Rectal smooth muscle tissue (tissue), 1 donor: Measurements from ENCODE around the gene GPR87.
A peak's percentile ranks its signal among the peaks of the same experiment; 100 is the strongest.

Experiments
- H3K27ac ChIP-seq: one replicate; pipeline ENCODE4 v1.7.0; 2013; ENCODE audit warnings: low read depth, low read length, inconsistent platforms
- H3K27me3 ChIP-seq: one replicate; pipeline ENCODE4 v1.7.0; 2013; ENCODE audit warnings: low read length; ENCODE audit not compliant: control insufficient read depth, insufficient read depth
- H3K36me3 ChIP-seq: one replicate; pipeline ENCODE4 v1.7.0; 2013; ENCODE audit warnings: low read length; ENCODE audit not compliant: control insufficient read depth, insufficient read depth
- H3K4me1 ChIP-seq: one replicate; pipeline ENCODE4 v1.7.0; 2013; ENCODE audit warnings: low read length; ENCODE audit not compliant: control insufficient read depth, insufficient read depth
- H3K4me3 ChIP-seq: one replicate; pipeline ENCODE4 v1.7.0; 2013; ENCODE audit warnings: low read length
- H3K9ac ChIP-seq: one replicate; pipeline ENCODE4 v1.7.0; 2013; ENCODE audit warnings: low read length

The GPR87 gene

DNA sequence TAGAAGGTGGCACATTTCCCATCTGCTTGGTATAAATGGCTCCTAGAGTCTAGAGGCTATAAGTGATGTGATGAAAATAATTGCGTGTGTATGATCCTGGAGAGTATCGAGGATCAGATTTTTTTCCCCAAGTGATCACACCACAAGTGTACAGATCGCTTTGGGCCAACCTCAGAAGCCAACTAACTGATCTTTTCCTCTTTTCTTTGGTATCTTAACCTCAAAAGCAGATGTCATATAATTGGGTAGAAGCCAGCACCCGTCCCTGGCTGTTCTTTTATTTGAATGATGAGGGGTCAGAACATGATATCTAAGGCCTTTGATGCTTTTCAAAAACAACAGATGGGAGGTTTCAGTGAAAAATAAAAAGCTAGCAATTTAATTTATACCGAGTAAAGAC is 41.5 kb downstream of the GPR87 start:
- H3K27ac ChIP-seq = no peak overlapping the region
- H3K36me3 ChIP-seq = no peaks in the 10 kb centered on the region
- no peaks in the 10 kb centered on the region for H3K27me3 ChIP-seq
- peaks cover 11% of the 10 kb centered on the region for H3K4me1 ChIP-seq
- no peak overlapping the region for H3K9ac ChIP-seq
- H3K4me3 ChIP-seq = no peak overlapping the region

DNA sequence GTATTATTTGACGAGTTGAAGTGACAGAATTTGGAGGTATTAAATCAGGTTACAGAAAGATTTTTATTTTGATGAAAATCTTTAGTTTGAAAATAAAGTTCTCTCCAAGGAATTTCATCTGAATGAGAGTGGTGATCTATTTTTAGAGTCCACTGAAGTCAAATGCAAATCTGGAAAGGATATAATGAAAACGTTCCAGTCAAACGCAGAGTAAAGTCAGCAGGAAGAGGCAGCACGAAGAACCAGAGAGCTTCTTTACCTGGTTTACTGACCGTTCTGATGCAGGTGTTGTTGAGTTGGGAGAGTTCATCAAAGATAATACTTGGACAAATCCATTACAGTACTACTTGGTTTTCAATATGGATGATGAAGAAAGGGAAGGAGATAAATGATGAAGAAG is 47.0 kb downstream of the GPR87 start:
- H3K36me3 ChIP-seq = no peaks in the 10 kb centered on the region
- H3K9ac ChIP-seq = no peak overlapping the region
- no peaks in the 10 kb centered on the region for H3K27me3 ChIP-seq
- H3K4me1 ChIP-seq = peaks cover 40% of the 10 kb centered on the region
- H3K27ac ChIP-seq = peak overlapping the region; percentile 38
- no peak overlapping the region for H3K4me3 ChIP-seq

DNA sequence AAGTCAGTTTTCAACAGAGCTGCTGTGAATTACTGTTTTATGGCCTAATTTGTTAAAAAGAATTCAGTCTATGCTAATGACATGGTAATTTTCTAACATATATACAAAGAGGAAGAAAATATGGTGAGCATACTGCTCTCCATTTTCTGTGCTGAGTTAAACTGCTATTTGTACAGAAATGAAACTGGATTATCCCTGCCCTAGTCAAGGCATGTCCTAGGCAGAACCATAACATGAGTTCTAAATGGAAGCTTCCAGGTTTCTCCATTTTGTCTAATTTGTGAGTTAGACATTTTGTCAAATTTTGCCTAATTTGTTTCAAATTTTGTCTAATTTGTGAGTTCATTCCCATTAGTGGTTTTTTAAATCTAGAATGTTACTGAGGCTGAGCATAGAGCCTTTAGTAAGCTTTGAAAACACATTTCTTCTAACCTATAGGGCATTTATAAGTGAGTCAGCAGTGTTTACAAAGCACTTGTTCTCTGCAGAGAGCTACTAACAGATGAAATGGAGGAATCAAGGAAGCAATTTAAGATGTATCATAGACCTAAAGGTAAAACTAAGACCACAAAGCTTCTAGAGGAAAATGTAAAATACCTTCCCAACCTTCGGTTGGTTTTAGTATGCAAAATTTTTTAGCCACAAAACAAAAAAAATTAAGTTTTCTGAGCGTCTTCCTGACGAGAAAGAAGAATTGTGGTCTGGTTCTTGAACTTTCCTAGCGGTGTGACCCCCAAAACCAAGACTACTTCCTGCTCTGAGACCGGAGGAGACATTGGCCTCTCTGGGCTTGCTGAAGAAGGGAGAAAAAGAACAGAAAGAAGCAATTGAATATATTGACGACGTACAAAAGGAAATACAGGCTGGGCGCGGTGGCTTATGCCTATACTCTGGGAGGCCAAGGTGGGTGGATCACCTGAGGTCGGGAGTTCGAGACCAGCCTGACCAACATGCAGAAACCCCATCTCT is 48.1 kb downstream of the GPR87 start:
- peak overlapping the region; percentile 8 for H3K27ac ChIP-seq
- H3K4me1 ChIP-seq = peaks cover 45% of the 10 kb centered on the region
- no peak overlapping the region for H3K4me3 ChIP-seq
- H3K27me3 ChIP-seq = no peaks in the 10 kb centered on the region
- no peaks in the 10 kb centered on the region for H3K36me3 ChIP-seq
- no peak overlapping the region for H3K9ac ChIP-seq

DNA sequence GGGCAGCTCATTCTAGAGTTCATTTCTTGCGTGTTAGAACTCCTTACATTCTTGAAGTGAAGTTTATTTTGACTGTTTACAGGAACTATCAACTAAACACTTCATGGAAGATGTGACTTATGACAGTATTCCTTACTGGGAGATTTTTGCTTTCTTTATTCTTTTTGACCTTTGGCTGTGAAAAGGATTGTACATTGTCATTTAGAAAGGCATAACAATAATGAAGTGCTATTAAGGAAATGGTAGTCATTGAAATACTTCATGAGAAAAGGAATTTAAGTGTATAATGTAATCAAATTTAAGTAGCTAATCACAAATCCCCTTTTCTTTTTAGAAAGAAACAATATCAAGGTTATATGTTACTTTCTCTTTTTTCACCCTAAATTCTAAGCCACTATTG is 49.6 kb downstream of the GPR87 start:
- Histone ChIP-seq H3K4me1 (peaks cover 45% of the 10 kb centered on the region), H3K27me3 (no peaks in the 10 kb centered on the region), H3K27ac (peak overlapping the region; percentile 79), H3K9ac (no peak overlapping the region), H3K36me3 (no peaks in the 10 kb centered on the region), H3K4me3 (no peak overlapping the region)

DNA sequence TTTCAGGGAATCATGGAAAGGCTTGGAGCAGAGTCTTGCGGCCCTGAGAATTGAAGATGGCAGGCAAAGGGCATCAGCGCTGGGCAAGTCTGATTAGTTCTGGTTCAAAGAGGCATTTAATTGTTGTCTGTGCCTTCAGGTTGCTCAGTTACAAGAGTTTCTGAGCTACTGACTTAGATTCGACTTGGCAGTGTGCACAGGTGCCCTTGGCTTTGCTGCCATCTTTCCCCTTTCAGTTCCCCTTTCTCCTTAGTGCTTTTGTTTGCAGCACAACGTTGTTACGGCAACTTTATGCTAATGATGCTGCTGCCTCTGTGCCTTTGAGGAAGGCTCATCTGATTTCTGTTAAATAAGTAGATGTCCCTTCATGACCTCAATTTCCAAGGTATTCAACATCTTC is 50.8 kb downstream of the GPR87 start:
- no peak overlapping the region for H3K4me3 ChIP-seq
- no peaks in the 10 kb centered on the region for H3K27me3 ChIP-seq
- H3K9ac ChIP-seq = no peak overlapping the region
- no peaks in the 10 kb centered on the region for H3K36me3 ChIP-seq
- peak overlapping the region; percentile 79 for H3K27ac ChIP-seq
- peaks cover 43% of the 10 kb centered on the region for H3K4me1 ChIP-seq

DNA sequence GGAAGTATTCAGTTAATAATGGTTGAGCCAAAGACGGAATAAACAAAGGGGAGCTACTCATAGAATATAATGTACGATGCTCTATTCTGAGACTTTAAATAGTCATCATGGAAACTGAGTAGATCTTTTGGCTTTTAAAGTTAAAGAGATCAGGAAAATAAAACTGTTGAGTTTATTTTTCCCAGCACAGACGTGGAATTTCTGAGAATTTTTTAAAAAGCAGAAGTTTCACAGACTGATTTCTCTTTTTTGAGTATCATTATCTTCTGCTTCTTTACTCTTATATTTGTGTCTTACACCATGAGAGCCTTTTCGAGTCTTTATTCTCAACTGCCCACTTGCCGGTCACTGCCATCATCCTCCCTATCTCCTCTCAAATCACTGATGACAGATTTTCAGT is 51.5 kb downstream of the GPR87 start:
- H3K9ac ChIP-seq = no peak overlapping the region
- H3K36me3 ChIP-seq = no peaks in the 10 kb centered on the region
- peaks cover 39% of the 10 kb centered on the region for H3K4me1 ChIP-seq
- no peaks in the 10 kb centered on the region for H3K27me3 ChIP-seq
- no peak overlapping the region for H3K4me3 ChIP-seq
- peak overlapping the region; percentile 79 for H3K27ac ChIP-seq

DNA sequence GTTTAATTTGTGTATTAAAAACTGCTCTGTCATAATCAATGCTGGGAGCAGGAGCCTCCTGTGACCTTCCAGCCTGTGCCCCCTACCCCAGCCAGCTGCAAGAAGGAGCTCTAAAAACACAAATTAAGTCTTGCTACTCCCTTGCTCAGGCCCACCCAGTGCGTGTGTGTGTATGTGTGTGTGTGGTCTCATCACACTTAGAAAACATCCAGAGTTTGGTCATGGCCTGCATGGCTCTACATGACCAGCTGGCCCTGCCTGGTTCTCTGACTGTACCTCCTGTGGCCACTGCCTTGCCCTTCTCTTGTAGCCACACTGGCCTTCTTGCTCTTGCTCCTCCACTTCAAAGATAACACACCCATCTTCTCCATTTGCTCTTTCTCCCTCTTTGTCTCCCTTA is 52.0 kb downstream of the GPR87 start:
- peak overlapping the region; percentile 79 for H3K27ac ChIP-seq

DNA sequence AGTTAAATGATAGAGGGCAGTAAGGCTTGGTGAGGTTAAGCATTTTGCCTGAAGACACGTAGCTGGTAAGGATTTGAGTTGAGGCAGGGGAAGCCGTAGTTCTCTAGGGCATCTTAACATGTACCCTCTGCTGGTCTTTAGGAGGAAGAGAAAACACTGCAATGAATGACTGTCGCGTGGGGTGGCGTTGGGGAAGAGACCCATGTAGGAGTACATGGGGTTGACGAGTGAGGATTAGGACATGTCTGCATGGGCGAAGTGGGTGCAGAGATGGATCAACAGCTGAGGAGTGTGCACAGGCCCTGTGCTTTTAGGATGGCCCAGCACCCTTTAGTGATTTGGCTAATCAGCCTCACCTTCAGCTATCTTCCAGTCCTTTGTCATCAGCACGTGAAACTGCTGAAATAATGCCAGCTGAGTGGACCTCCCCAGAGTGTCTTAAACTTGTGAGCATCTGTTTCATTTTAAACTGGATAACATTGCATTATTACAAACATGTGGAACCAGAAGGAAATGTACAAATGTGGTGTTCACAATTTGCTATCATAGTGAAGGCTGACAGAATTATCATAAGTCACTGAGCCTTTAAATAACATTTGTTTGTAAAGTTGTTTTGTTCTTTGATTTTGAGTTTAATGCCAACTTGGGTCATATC is 53.6 kb downstream of the GPR87 start:
- Histone ChIP-seq H3K27me3 (no peaks in the 10 kb centered on the region), H3K9ac (no peak overlapping the region), H3K4me1 (peaks cover 46% of the 10 kb centered on the region), H3K27ac (peak overlapping the region; percentile 15), H3K4me3 (no peak overlapping the region), H3K36me3 (no peaks in the 10 kb centered on the region)

More for the DNA sequence above, 52.0 kb downstream of the GPR87 start:
- Histone ChIP-seq H3K4me1 (peaks cover 35% of the 10 kb centered on the region), H3K36me3 (no peaks in the 10 kb centered on the region), H3K27me3 (no peaks in the 10 kb centered on the region), H3K4me3 (no peak overlapping the region), H3K9ac (no peak overlapping the region)

DNA sequence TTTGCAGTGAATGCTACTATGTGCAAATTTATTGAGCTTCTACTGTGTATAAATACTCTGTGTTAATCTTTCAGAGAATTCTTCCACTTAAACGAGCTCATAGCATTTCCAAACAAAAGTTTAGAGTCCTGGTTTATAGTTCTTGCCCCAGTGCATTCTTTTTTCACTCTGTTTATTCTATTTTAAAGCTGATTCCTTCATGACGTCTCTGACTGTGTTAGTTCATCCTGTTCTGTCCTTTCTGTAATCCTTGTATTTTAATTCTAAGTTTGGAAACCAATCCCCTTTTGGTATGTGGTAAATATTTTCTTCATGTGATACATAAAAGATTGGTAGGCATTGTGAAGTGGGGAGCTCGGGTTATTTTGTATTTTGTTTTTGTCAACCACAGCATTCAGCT is 57.0 kb downstream of the GPR87 start:
- H3K27me3 ChIP-seq = no peaks in the 10 kb centered on the region
- peaks cover 40% of the 10 kb centered on the region for H3K4me1 ChIP-seq
- H3K9ac ChIP-seq = no peak overlapping the region
- no peaks in the 10 kb centered on the region for H3K36me3 ChIP-seq
- H3K4me3 ChIP-seq = no peak overlapping the region
- peak overlapping the region; percentile 78 for H3K27ac ChIP-seq

DNA sequence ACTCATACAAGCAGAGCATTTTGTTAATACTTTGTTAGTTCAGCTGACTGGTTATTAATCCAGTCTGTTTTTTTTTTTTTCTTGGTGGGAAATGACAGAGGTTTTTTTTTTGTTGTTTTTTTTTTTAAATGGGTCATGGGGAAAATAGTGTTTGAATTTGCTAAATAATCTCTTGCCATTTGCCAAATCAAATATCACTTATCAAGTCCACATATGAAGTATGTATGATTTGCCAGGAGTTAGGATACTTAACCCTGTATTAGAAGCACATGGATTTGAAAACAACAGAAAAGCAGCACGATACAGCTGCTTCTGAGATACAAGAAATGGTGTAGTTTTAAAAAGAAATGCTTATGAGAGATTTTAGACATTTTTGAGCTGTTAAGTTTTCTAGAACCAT is 59.9 kb downstream of the GPR87 start:
- peaks cover 41% of the 10 kb centered on the region for H3K4me1 ChIP-seq
- H3K27ac ChIP-seq = peak overlapping the region; percentile 65
- H3K9ac ChIP-seq = no peak overlapping the region
- no peak overlapping the region for H3K4me3 ChIP-seq
- H3K36me3 ChIP-seq = no peaks in the 10 kb centered on the region
- no peaks in the 10 kb centered on the region for H3K27me3 ChIP-seq

DNA sequence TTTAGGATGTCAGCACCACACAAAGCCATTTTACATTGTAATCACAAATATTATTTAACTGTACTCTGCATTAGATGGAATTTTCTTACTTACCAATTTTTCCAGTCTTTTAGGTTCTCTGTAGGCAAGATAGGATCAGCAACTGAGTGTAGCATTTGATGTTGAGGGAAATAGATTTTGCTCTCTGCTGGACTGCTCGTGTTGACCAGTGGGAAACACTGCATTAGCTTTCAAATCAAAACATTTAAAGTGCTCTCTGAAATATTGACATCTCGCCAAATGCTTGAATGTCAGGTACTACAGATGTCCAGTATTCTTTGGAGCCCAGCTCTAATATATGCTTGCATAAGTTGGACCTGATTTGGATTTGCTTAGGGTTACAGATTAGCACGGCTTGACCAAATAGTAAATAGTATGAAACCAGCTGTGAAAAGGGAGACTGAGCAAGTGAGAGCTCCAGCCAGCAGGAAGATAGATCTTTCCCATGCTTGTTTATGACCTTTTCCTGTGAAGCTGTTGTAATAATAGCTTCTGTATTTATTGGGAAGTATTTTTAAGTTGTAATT is 67.8 kb downstream of the GPR87 start:
- H3K27ac ChIP-seq = no peak overlapping the region
- peaks cover 9% of the 10 kb centered on the region for H3K4me1 ChIP-seq
- H3K36me3 ChIP-seq = no peaks in the 10 kb centered on the region
- H3K27me3 ChIP-seq = no peaks in the 10 kb centered on the region
- no peak overlapping the region for H3K4me3 ChIP-seq
- H3K9ac ChIP-seq = no peak overlapping the region
